OCI-LY7 (cell line): ENCODE results near the gene CSRP3. TPM values are rescaled to one million over a fixed set of nuclear protein-coding genes. Genes with fewer than 3 reads are reported as not detected.

Source experiments
- BruUV-seq: library from RNA; stranded (reverse); fragments of 400-500 nt; replicated peaks from 2 replicates; lab custom pipeline; 2021; lab: Mats Ljungman, UMichigan
- CTCF ChIA-PET: fragments of 300-600 bp; sonication (Branson Sonifier 250); formaldehyde crosslinking; loops from one replicate; lab custom pipeline; 2022; ENCODE audit warnings: antibody characterized with exemption; ENCODE audit not compliant: unreplicated experiment; lab: Charles Lee
- POLR2A ChIA-PET: fragments of 300-600 bp; sonication (Branson Sonifier 250); formaldehyde crosslinking; loops from one replicate; lab custom pipeline; 2022; ENCODE audit warnings: antibody characterized with exemption; lab: Charles Lee
- DNase-seq: peaks from one replicate; pipeline ENCODE4 v3.0.0-alpha.2; 2015; ENCODE audit warnings: low spot score
- H2AFZ ChIP-seq: fragments of 200-600 bp; sonication (generic), shearing (Covaris generic); 2 replicates; pipeline ENCODE4 v1.6.1; 2014; ENCODE audit warnings: mild to moderate bottlenecking, antibody characterized with exemption, low read length, moderate library complexity
- H3K27ac ChIP-seq: fragments of 200-600 bp; sonication (generic); 2 replicates; pipeline ENCODE4 v1.5.1; 2014; ENCODE audit warnings: mixed run types, low read depth, mild to moderate bottlenecking, moderate library complexity, low read length, inconsistent platforms; ENCODE audit not compliant: poor library complexity, severe bottlenecking
- H3K36me3 ChIP-seq: fragments of 200-600 bp; sonication (generic); 2 replicates; pipeline ENCODE4 v1.6.1; 2014; ENCODE audit warnings: mild to moderate bottlenecking, antibody characterized with exemption, low read length, moderate library complexity, mixed read lengths; ENCODE audit not compliant: insufficient read depth
- H3K4me1 ChIP-seq: fragments of 200-600 bp; sonication (generic); 2 replicates; pipeline ENCODE4 v1.5.1; 2014; ENCODE audit warnings: mild to moderate bottlenecking, low read length; ENCODE audit not compliant: insufficient read depth, poor library complexity, severe bottlenecking
- H3K4me2 ChIP-seq: fragments of 200-600 bp; sonication (generic); 2 replicates; pipeline ENCODE4 v1.6.1; 2014; ENCODE audit warnings: mild to moderate bottlenecking, low read length
- H3K4me3 ChIP-seq: fragments of 200-600 bp; sonication (generic); 2 replicates; pipeline ENCODE4 v1.5.1; 2014; ENCODE audit warnings: mild to moderate bottlenecking, low read depth, low read length; ENCODE audit not compliant: poor library complexity, severe bottlenecking
- H3K79me2 ChIP-seq: fragments of 200-600 bp; sonication (generic); 2 replicates; pipeline ENCODE4 v1.6.1; 2016; ENCODE audit warnings: low read depth, mild to moderate bottlenecking, low read length, moderate library complexity, mixed read lengths; ENCODE audit not compliant: insufficient read depth
- H3K9me2 ChIP-seq: fragments of 200-600 bp; sonication (generic); 2 replicates; pipeline ENCODE4 v1.6.1; 2016; ENCODE audit warnings: mild to moderate bottlenecking, low read length, mixed read lengths; ENCODE audit not compliant: insufficient read depth
- H3K9me3 ChIP-seq: fragments of 200-600 bp; sonication (generic); 2 replicates; pipeline ENCODE4 v1.6.1; 2014; ENCODE audit warnings: mild to moderate bottlenecking, mixed run types, low read length, mixed read lengths
- H4K20me1 ChIP-seq: fragments of 200-600 bp; sonication (generic); 2 replicates; pipeline ENCODE4 v1.6.1; 2014; ENCODE audit warnings: mild to moderate bottlenecking, antibody characterized with exemption, low read length, moderate library complexity, mixed read lengths; ENCODE audit not compliant: insufficient read depth
- EZH2phosphoT487 ChIP-seq: fragments of 200-600 bp; sonication (generic); IDR thresholded peaks from 2 replicates; pipeline ENCODE4 v1.6.1; 2018; ENCODE audit warnings: low read depth, borderline replicate concordance, mild to moderate bottlenecking, mixed run types, antibody characterized with exemption, low read length, moderate library complexity, mixed read lengths
- intact Hi-C: fragments of 100-400 bp; cut with micrococcal nuclease; formaldehyde crosslinking; loops from one replicate; pipeline ENCODE4 v1.10.0; 2022; ENCODE audit not compliant: unreplicated experiment
- total RNA-seq, 2 experiments: library from RNA; depleted of rRNA in 1 of 2; stranded (reverse); fragments of >200 nt in 1 of 2; shearing (Covaris generic) in 1 of 2; gene quantifications; 2 replicates each; pipeline ENCODE4 v1.2.3, GENCODE V29; 2014 to 2022
- TF ChIP-seq, protein P1 (sequence below): fragments of 200-600 bp; sonication (generic); conservative IDR thresholded peaks from 2 replicates; pipeline ENCODE4 v1.5.1; 2014; ENCODE audit warnings: mild to moderate bottlenecking, antibody characterized with exemption, low read length, moderate library complexity, mixed read lengths

CSRP3 gene
- total RNA-seq, 2 experiments from 2014 or later: not detected

GRCh38 chr11:19200410-19201201, 1.2 kb downstream of the CSRP3 start:
- Histone ChIP-seq H3K9me2 (no peaks in the 10 kb centered on the region), H3K4me3 (no peak overlapping the region), H3K9me3 (no peaks in the 10 kb centered on the region), H2AFZ (no peak overlapping the region), H3K27ac (no peak overlapping the region), H3K36me3 (no peaks in the 10 kb centered on the region), H4K20me1 (no peaks in the 10 kb centered on the region), H3K4me1 (no peaks in the 10 kb centered on the region), H3K79me2 (no peaks in the 10 kb centered on the region), H3K4me2 (no peak overlapping the region)
- TF ChIP-seq, protein P1, sequence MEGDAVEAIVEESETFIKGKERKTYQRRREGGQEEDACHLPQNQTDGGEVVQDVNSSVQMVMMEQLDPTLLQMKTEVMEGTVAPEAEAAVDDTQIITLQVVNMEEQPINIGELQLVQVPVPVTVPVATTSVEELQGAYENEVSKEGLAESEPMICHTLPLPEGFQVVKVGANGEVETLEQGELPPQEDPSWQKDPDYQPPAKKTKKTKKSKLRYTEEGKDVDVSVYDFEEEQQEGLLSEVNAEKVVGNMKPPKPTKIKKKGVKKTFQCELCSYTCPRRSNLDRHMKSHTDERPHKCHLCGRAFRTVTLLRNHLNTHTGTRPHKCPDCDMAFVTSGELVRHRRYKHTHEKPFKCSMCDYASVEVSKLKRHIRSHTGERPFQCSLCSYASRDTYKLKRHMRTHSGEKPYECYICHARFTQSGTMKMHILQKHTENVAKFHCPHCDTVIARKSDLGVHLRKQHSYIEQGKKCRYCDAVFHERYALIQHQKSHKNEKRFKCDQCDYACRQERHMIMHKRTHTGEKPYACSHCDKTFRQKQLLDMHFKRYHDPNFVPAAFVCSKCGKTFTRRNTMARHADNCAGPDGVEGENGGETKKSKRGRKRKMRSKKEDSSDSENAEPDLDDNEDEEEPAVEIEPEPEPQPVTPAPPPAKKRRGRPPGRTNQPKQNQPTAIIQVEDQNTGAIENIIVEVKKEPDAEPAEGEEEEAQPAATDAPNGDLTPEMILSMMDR: no peak
- TF ChIP-seq EZH2phosphoT487: no peak
- no TSS peak for BruUV-seq
- ChIA-PET POLR2A (no interaction called here), CTCF (no interaction called here)
- DNase-seq: no peak
- intact Hi-C loops: no loop called here

- no peak overlapping the region for H3K4me3 ChIP-seq
- TF ChIP-seq, protein P1: no peak
- no peak for TF ChIP-seq EZH2phosphoT487
- H3K4me2 ChIP-seq: no peak overlapping the region
- POLR2A ChIA-PET: no interaction called here
- DNase-seq: no peak
- H3K36me3 ChIP-seq: no peaks in the 10 kb centered on the region
- H3K79me2 ChIP-seq: no peaks in the 10 kb centered on the region
- BruUV-seq: no TSS peak
- no peak overlapping the region for H2AFZ ChIP-seq
- intact Hi-C loops: no loop called here
- H3K9me3 ChIP-seq: no peaks in the 10 kb centered on the region
- H3K4me1 ChIP-seq: no peaks in the 10 kb centered on the region
- CTCF ChIA-PET: no interaction called here
- H3K27ac ChIP-seq: no peak overlapping the region
- no peaks in the 10 kb centered on the region for H3K9me2 ChIP-seq
- no peaks in the 10 kb centered on the region for H4K20me1 ChIP-seq
Measured at GRCh38 chr11:19199771-19200170, 2.0 kb downstream of the CSRP3 start.

GRCh38 chr11:19199048-19199447, 2.7 kb downstream of the CSRP3 start:
- Histone ChIP-seq H3K79me2 (no peaks in the 10 kb centered on the region), H4K20me1 (no peaks in the 10 kb centered on the region), H3K4me3 (no peak overlapping the region), H3K9me2 (no peaks in the 10 kb centered on the region), H3K4me1 (no peaks in the 10 kb centered on the region), H3K4me2 (no peak overlapping the region), H3K27ac (no peak overlapping the region), H3K36me3 (no peaks in the 10 kb centered on the region), H2AFZ (no peak overlapping the region), H3K9me3 (no peaks in the 10 kb centered on the region)
- ChIA-PET POLR2A (interaction anchor here (1.6 kb wide), 1 partner anchor 33 kb away, joined by 3 read pairs; no protein-coding TSS in a partner anchor), CTCF (no interaction called here)
- DNase-seq: no peak
- TF ChIP-seq, protein P1: no peak
- intact Hi-C loops: no loop called here
- BruUV-seq: no TSS peak
